HepG2 (cell line): ENCODE data around the gene SAXO1. TPM values are rescaled to one million over a fixed set of nuclear protein-coding genes. Genes with fewer than 3 reads are reported as not detected.

Experiments
- CEBPG ChIP-seq: IDR thresholded peaks from 2 replicates; pipeline ENCODE4 v1.6.1; 2016
- E2F1 ChIP-seq: sonication (generic); formaldehyde crosslinking; IDR thresholded peaks from 2 replicates; pipeline ENCODE4 v1.5.0; 2020; ENCODE audit warnings: missing genetic modification reagents
- EZH2 ChIP-seq: conservative IDR thresholded peaks from 2 replicates; pipeline ENCODE4 v1.6.1; 2012; ENCODE audit warnings: mild to moderate bottlenecking, low read depth, low read length, moderate library complexity
- FOXA3 ChIP-seq: IDR thresholded peaks from 2 replicates; pipeline ENCODE4 v1.6.1; 2016; ENCODE audit warnings: missing genetic modification reagents, missing compliant biosample characterization
- FOXP1 ChIP-seq, 2 experiments: fragments of 450-650 bp in 1 of 2; IDR thresholded peaks; 2 replicates each; pipeline ENCODE4 v1.6.1; 2017 to 2018; ENCODE audit warnings: antibody characterized with exemption in 1 of 2
- FOXP4 ChIP-seq: sonication (generic); formaldehyde crosslinking; IDR thresholded peaks from 2 replicates; pipeline ENCODE4 v1.4.0; 2020; ENCODE audit warnings: missing genetic modification reagents
- HMG20A ChIP-seq: IDR thresholded peaks from 2 replicates; pipeline ENCODE4 v1.6.1; 2016; ENCODE audit warnings: borderline replicate concordance
- MAFF ChIP-seq: IDR thresholded peaks from 2 replicates; pipeline ENCODE4 v1.6.1; 2011; ENCODE audit warnings: low read depth, low read length, improper control_type of control experiment
- MYPOP ChIP-seq: sonication (generic); formaldehyde crosslinking; IDR thresholded peaks from 2 replicates; pipeline ENCODE4 v1.8.1; 2023; ENCODE audit warnings: mild to moderate bottlenecking, moderate library complexity, missing genetic modification reagents
- NFATC3 ChIP-seq: sonication (generic); formaldehyde crosslinking; IDR thresholded peaks from 2 replicates; pipeline ENCODE4 v1.5.1; 2020; ENCODE audit warnings: mild to moderate bottlenecking, missing genetic modification reagents
- NFIC ChIP-seq: IDR thresholded peaks from 2 replicates; pipeline ENCODE4 v1.6.1; 2012; ENCODE audit warnings: mild to moderate bottlenecking, low read length, inconsistent platforms
- NFRKB ChIP-seq: fragments of 450-650 bp; IDR thresholded peaks from 2 replicates; pipeline ENCODE4 v1.6.1; 2017
- NR2F2 ChIP-seq: IDR thresholded peaks from 2 replicates; pipeline ENCODE4 v1.6.1; 2012; ENCODE audit warnings: low read depth, inconsistent platforms, borderline replicate concordance
- NR2F6 ChIP-seq, 2 experiments: IDR thresholded peaks; 2 replicates each; pipeline ENCODE4 v1.6.1; 2016; ENCODE audit warnings: antibody characterized with exemption in 1 of 2, mild to moderate bottlenecking in 1 of 2
- RARA ChIP-seq: IDR thresholded peaks from 2 replicates; pipeline ENCODE4 v1.6.1; 2016; ENCODE audit warnings: missing genetic modification reagents, missing compliant biosample characterization
- SAP130 ChIP-seq: IDR thresholded peaks from 2 replicates; pipeline ENCODE4 v1.6.1; 2016; ENCODE audit warnings: low read depth
- SOX6 ChIP-seq, 2 experiments: fragments of 450-650 bp in 1 of 2; sonication (generic) in 1 of 2; formaldehyde crosslinking in 1 of 2; IDR thresholded peaks; 2 replicates each; pipeline versions ENCODE4 v1.4.0 to v1.6.1; 2017 to 2020; ENCODE audit warnings: antibody characterized with exemption in 1 of 2, mild to moderate bottlenecking in 1 of 2, missing genetic modification reagents in 1 of 2
- STAT6 ChIP-seq: sonication (generic); formaldehyde crosslinking; IDR thresholded peaks from 2 replicates; pipeline ENCODE4 v1.4.0; 2020; ENCODE audit warnings: missing genetic modification reagents, mild to moderate bottlenecking, borderline replicate concordance
- ZNF770 ChIP-seq: sonication (generic); formaldehyde crosslinking; IDR thresholded peaks from 2 replicates; pipeline ENCODE4 v1.5.0; 2020; ENCODE audit warnings: mild to moderate bottlenecking, missing genetic modification reagents
- polyA plus RNA-seq, 8 experiments: library from polyadenylated mRNA; depleted of rRNA in 3 of 8; stranded (reverse) in 7 of 8; unstranded in 1 of 8; fragments of >200 nt; fragmentation: Illumina TruSeq in 4 of 8; extraction: Trizol in 4 of 8; gene quantifications; 2 replicates each; pipeline versions ENCODE4 v1.2.1 to v1.2.3, GENCODE V29; 2011 to 2016; ENCODE audit warnings: low read depth in 4 of 8, missing spikeins in 1 of 8, mixed read lengths in 1 of 8; ENCODE audit not compliant: insufficient read depth in 1 of 8
- total RNA-seq, 5 experiments: library from RNA; depleted of rRNA; stranded (reverse); fragments of >200 nt; fragmentation: Illumina TruSeq; extraction: Trizol; gene quantifications; 2 replicates each; pipeline ENCODE4 v1.2.3, GENCODE V29; 2016; ENCODE audit warnings: low read depth in 1 of 5

The SAXO1 gene
- total and polyA plus RNA-seq, 2 of the 13 experiments (the other 11 are each of a cell fraction or from before 2014, with no cell fraction given) = not detected

GRCh38 chr9:19050637-19051591 is 17.9 kb upstream of the SAXO1 start (continued):
- TF ChIP-seq FOXP4 (CRISPR knock-in tag) (peak; percentile 48; the same call in 1 of the 2 replicates), NFATC3 (CRISPR knock-in tag) (no peak), FOXP1 (IDR thresholded peaks at IDR 0.05) (no peak), FOXP1 (CRISPR knock-in tag; IDR thresholded peaks at IDR 0.05) (peak; percentile 44; the same call in 1 of the 2 replicates), FOXA3 (CRISPR knock-in tag) (peak; percentile 86), NR2F6 (IDR thresholded peaks at IDR 0.05) (no peak), NR2F6 (CRISPR knock-in tag; IDR thresholded peaks at IDR 0.05) (peak; percentile 75), NFRKB (no peak), EZH2 (no peak), SAP130 (CRISPR knock-in tag) (peak; percentile 54; the same call in 1 of the 2 replicates), HMG20A (peak; percentile 57; the same call in 1 of the 2 replicates), RARA (CRISPR knock-in tag) (peak; percentile 61), ZNF770 (CRISPR knock-in tag) (peak; percentile 82), NR2F2 (peak; percentile 40; the same call in 1 of the 2 replicates), NFIC (0 out of 2 replicates have a peak, but pooled peaks have one; percentile 40), STAT6 (CRISPR knock-in tag) (0 out of 2 replicates have a peak, but pooled peaks have one; percentile 36), MYPOP (CRISPR knock-in tag) (0 out of 2 replicates have a peak, but pooled peaks have one; percentile 18), SOX6 (IDR thresholded peaks at IDR 0.05) (no peak), SOX6 (CRISPR knock-in tag; IDR thresholded peaks at IDR 0.05) (peak; percentile 18; the same call in 1 of the 2 replicates), CEBPG (peak; percentile 69), MAFF (peak; percentile 74), E2F1 (CRISPR knock-in tag) (no peak)
